Body of pancreas (tissue), 4 donors: ENCODE measurements around the gene RHBDL1. TPM values are rescaled to one million over a fixed set of nuclear protein-coding genes. Genes with fewer than 3 reads are reported as not detected.

Experiments used
- ATAC-seq: fragments of 150-250 bp; one replicate; pipeline ENCODE4 v1.9.1; 2016
- DNase-seq, 4 donors: peaks; one replicate each; pipeline ENCODE4 v3.0.0-alpha.2; 2019
- H3K27ac ChIP-seq, 4 donors: fragments of 200-600 bp; sonication (generic); 1 replicate in 3 of 4; 2 replicates in 1 of 4; pipeline versions ENCODE4 v1.5.1 to v1.6.1; 2016 to 2019; ENCODE audit warnings: mild to moderate bottlenecking in 1 of 4, mixed read lengths in 1 of 4, moderate library complexity in 1 of 4
- H3K27me3 ChIP-seq, 2 donors: fragments of 200-600 bp; sonication (generic); one replicate each; pipeline ENCODE4 v1.6.0; 2016; ENCODE audit warnings: mild to moderate bottlenecking in 1 of 2
- H3K36me3 ChIP-seq, 2 donors: fragments of 200-600 bp; sonication (generic); replicated peaks in 1 of 2; 2 replicates each; pipeline ENCODE4 v1.5.1; 2016; ENCODE audit warnings: low read depth in 2 of 2; ENCODE audit not compliant: insufficient read depth in 1 of 2
- H3K4me1 ChIP-seq: fragments of 200-600 bp; sonication (generic); one replicate; pipeline ENCODE4 v1.6.0; 2016
- H3K4me3 ChIP-seq, 2 donors: fragments of 200-600 bp; sonication (generic); 1 replicate in 1 of 2; 2 replicates in 1 of 2; pipeline ENCODE4 v1.5.1; 2016 to 2019
- H3K9me3 ChIP-seq, 3 donors: fragments of 200-600 bp; sonication (generic); 1 replicate in 2 of 3; 2 replicates in 1 of 3; pipeline ENCODE4 v1.5.1; 2016
- POLR2A ChIP-seq, 3 donors: fragments of 450-650 bp; IDR thresholded peaks; one replicate each; pipeline ENCODE4 v1.6.1; 2016; ENCODE audit warnings: antibody characterized with exemption in 3 of 3, mild to moderate bottlenecking in 2 of 3
- WGBS, 2 donors: methylation state at CpG; one replicate each; pipeline ENCODE4 v1.1.5; 2017; 5-methylcytosine and 5-hydroxymethylcytosine counted together
- intact Hi-C: fragments of 100-400 bp; cut with DNase I; formaldehyde crosslinking; loops from one replicate; pipeline ENCODE4 v1.15.1; 2023
- total RNA-seq, 2 donors: library from RNA; depleted of rRNA; stranded (reverse); fragments of >200 nt; gene quantifications; one replicate each; pipeline ENCODE4 v1.1.0, GENCODE V29; 2016
- TF ChIP-seq, protein P1 (sequence below), 7 experiments: fragments of 450-650 bp in 4 of 7; fragments of 200-600 bp in 3 of 7; sonication (generic) in 3 of 7; IDR thresholded peaks; one replicate each; pipeline ENCODE4 v1.5.1; 2016 to 2019; ENCODE audit warnings: antibody characterized with exemption in 7 of 7

Gene RHBDL1
- total RNA-seq, 2 donors from 2014 or later: 1.8 to 4.3 TPM

DNA sequence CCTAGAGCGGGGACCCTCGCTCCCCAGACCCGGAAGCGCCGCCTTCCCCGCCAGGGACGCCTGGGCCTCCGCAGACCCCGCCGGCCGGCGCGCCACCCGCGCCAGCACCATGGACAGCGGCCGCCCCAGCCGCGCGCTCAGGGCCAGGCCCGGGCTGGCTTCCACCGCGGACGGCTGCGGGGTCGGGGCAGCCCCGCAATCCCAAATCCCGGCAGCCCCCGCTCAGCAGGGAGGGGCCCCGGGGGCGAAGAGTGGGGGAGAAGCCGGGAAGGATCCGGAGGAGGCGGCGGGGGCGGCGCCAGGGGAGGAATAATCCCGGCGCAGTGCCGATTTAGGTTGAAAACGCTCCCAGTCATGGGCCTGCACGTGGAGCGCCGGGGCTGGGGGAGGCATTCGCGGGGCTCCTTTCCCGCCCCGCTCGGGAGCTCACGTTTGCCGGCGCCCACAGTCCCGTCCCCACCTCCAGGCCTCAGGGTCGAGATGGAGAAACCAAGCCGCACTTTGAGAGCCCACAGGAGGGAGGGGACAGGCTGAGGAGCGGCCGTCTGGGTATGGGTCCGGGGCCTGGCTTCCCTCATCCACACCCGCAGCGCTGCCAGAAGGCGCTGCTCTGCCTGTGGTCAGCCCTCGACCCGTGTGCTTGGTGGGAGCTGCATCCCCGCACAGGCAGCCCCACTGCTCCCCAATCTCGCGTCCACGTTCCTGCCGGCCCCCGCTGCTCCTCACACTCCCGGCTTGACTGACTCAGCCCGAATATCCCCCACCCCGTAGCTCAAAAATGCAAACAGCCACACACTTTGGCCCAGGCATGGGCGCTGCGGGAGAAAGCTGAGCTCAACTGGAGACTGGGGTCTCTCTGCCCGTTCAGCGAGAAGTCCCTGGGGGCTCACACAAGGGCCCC, 25.5 kb downstream of the RHBDL1 start:
- Histone ChIP-seq H3K27me3 (peaks cover 0 to 42% of the 10 kb centered on the region in 2 donors), H3K9me3 (no peaks in the 10 kb centered on the region), H3K27ac (no peak overlapping the region), H3K36me3 (no peaks in the 10 kb centered on the region), H3K4me3 (no peak overlapping the region), H3K4me1 (peaks cover 10% of the 10 kb centered on the region)
- whole genome bisulfite sequencing, 2 donors: 5% methylated on average over 65 of the region's 76 CpGs; no CpG with 5 or more reads in 1 of the 2 donors
- ATAC-seq (peak; percentile 68), DNase-seq (peak in 1 of 4 donors; percentile 50)
- intact Hi-C loops: loop anchor here (10.0 kb wide), 1 partner anchor 474 kb away; no protein-coding TSS in a partner anchor
- no peak for TF ChIP-seq POLR2A (IDR thresholded peaks at IDR 0.05)
- TF ChIP-seq, protein P1, sequence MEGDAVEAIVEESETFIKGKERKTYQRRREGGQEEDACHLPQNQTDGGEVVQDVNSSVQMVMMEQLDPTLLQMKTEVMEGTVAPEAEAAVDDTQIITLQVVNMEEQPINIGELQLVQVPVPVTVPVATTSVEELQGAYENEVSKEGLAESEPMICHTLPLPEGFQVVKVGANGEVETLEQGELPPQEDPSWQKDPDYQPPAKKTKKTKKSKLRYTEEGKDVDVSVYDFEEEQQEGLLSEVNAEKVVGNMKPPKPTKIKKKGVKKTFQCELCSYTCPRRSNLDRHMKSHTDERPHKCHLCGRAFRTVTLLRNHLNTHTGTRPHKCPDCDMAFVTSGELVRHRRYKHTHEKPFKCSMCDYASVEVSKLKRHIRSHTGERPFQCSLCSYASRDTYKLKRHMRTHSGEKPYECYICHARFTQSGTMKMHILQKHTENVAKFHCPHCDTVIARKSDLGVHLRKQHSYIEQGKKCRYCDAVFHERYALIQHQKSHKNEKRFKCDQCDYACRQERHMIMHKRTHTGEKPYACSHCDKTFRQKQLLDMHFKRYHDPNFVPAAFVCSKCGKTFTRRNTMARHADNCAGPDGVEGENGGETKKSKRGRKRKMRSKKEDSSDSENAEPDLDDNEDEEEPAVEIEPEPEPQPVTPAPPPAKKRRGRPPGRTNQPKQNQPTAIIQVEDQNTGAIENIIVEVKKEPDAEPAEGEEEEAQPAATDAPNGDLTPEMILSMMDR (IDR thresholded peaks at IDR 0.05): no peak

DNA sequence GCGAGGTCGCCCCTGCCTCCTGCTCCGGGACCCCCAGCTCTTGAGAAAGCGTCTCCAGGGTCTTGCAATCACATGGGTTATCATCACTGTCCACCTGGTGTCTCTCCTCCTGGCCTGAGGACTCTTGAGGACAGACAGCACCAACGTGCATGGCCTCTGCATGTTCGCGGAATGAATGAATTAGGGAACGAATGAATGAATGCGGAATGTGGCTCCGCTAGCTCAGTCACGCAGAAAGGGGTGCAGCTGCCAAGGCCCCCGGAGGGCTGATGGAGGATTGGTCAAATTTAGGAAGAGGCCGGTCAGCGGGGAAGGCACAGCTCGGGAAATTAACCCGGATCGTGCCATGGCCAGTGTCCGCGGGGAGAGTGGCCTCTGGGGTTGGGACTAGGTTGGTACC, 26.9 kb downstream of the RHBDL1 start:
- DNase-seq: no peak
- intact Hi-C loops: loop anchor here (10.0 kb wide), 1 partner anchor 472 kb away; no protein-coding TSS in a partner anchor
- Histone ChIP-seq H3K27me3 (peaks cover 0 to 49% of the 10 kb centered on the region in 2 donors), H3K36me3 (no peaks in the 10 kb centered on the region), H3K4me1 (peaks cover 9% of the 10 kb centered on the region), H3K27ac (no peak overlapping the region), H3K4me3 (no peak overlapping the region), H3K9me3 (no peaks in the 10 kb centered on the region)
- ATAC-seq: no peak
- WGBS, 2 donors: 70 to 72% methylated on average over 19 of the region's 19 CpGs
- no peak for TF ChIP-seq POLR2A (IDR thresholded peaks at IDR 0.05)
- TF ChIP-seq, protein P1 (IDR thresholded peaks at IDR 0.05): no peak

DNA sequence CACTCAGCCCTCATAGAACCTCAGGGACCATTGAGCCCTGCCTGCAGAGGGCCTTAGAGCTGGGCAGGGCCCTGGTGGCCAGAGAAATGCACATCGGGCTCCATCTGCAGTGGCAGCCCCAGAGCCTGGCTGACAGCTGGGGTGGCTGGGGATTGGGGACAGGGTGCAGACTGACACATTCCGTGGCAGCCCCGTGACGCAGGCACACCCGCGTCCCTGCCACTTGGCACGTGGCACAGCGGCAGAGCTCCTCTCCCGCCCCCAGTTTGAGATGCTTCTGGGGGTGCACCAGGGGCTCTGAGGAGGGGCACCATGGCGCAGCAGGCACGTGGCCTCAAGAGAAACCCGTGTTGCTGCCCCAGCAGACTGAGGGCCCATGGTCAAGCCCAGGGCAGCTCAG, 27.9 kb downstream of the RHBDL1 start:
- Histone ChIP-seq H3K4me1 (peaks cover 9% of the 10 kb centered on the region), H3K4me3 (no peak overlapping the region), H3K9me3 (no peaks in the 10 kb centered on the region), H3K27me3 (peaks cover 0 to 53% of the 10 kb centered on the region in 2 donors), H3K36me3 (no peaks in the 10 kb centered on the region), H3K27ac (no peak overlapping the region)
- DNase-seq (no peak), ATAC-seq (no peak)
- TF ChIP-seq POLR2A (IDR thresholded peaks at IDR 0.05): no peak
- TF ChIP-seq, protein P1 (IDR thresholded peaks at IDR 0.05): no peak
- intact Hi-C loops: loop anchor here (10.0 kb wide), 1 partner anchor 471 kb away; no protein-coding TSS in a partner anchor
- WGBS, 2 donors: 40 to 68% methylated on average over 1 to 12 of the region's 12 CpGs

DNA sequence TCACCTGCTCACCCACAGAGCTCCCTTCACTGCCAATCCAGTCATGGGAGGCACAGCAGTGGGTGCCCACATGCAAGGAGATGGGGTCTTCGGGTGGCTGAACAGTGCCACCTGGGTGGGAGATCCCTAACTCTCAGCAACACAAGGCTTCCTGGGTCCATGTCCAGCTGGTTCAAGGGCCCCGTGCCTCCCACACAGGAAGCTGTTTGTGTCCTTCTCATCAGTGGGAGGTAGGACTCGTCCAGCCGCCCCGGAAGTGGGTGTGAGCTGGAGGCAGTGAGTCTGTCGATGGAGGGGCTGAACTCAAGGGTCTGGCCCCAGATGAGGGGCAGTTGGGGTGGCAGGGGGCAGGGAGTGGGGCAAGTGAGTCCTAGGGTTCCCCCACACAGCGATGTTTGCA, 28.6 kb downstream of the RHBDL1 start:
- no peak overlapping the region for H3K4me3 ChIP-seq
- intact Hi-C loops: loop anchor here (10.0 kb wide), 1 partner anchor 471 kb away; no protein-coding TSS in a partner anchor
- no peaks in the 10 kb centered on the region for H3K36me3 ChIP-seq
- H3K4me1 ChIP-seq: peaks cover 9% of the 10 kb centered on the region
- WGBS, 2 donors: 43 to 54% methylated on average over 5 to 7 of the region's 7 CpGs
- TF ChIP-seq, protein P1 (IDR thresholded peaks at IDR 0.05): no peak
- TF ChIP-seq POLR2A (IDR thresholded peaks at IDR 0.05): no peak
- no peak overlapping the region for H3K27ac ChIP-seq
- ATAC-seq (no peak), DNase-seq (no peak)
- peaks cover 0 to 58% of the 10 kb centered on the region in 2 donors for H3K27me3 ChIP-seq
- no peaks in the 10 kb centered on the region for H3K9me3 ChIP-seq
